ENCODE measurements around the gene ZNF2. TPM values are rescaled to one million over a fixed set of nuclear protein-coding genes. Genes with fewer than 3 reads are reported as not detected.

The ZNF2 gene
- total and polyA plus RNA-seq, 2 of the 13 experiments (the other 11 are each of a cell fraction or from before 2014, with no cell fraction given), result 4.3 to 6.1 TPM

- no TSS peak for BruUV-seq (replicated peaks)
- H3K27ac ChIP-seq (ENCODE audit: extremely low read length, insufficient read depth, low read length), result no peak overlapping the region
- CTCF ChIA-PET (ENCODE audit: low intra/inter-chr PET ratio, low total read pairs), result no interaction called here
- in situ Hi-C loops (cut with HindIII; ENCODE audit: extremely low pct_ligation_motif_present, low pct_unique_long_range_greater_than_20kb), result no loop called here
- TF ChIP-seq HNRNPL (IDR thresholded peaks at IDR 0.05; ENCODE audit: low read depth, low read length) (0 out of 2 replicates have a peak, but pooled peaks have one; percentile 30), ZNF607 (CRISPR knock-in tag; IDR thresholded peaks at IDR 0.05; ENCODE audit: borderline replicate concordance) (no peak)
- peaks cover 11 to 31% of the 10 kb centered on the region in 2 experiments; a peak in 4 of 5 replicates for H3K36me3 ChIP-seq (replicated peaks in 1 of 2; ENCODE audit: control insufficient read depth in 1 of 2, insufficient read depth in 2 of 2, low read length in 2 of 2)
- ATAC-seq (no peak), FAIRE-seq (no peak), DNase-seq (ENCODE audit: low spot score) (no peak)
- WGBS (ENCODE audit: low lambda C conversion rate), result 97% methylated on average over 3 of the region's 3 CpGs
- intact Hi-C loops (cut with micrococcal nuclease; ENCODE audit: unreplicated experiment), result no loop called here
- no peak overlapping the region for H3K9ac ChIP-seq (ENCODE audit: insufficient read depth, low read depth, low read length)
- H3K4me1 ChIP-seq (ENCODE audit: insufficient read depth, low read length), result no peaks in the 10 kb centered on the region
- H3K9me3 ChIP-seq (ENCODE audit: low read length), result no peaks in the 10 kb centered on the region
- POLR2A ChIA-PET, result no interaction called here
- no peak overlapping the region for H3K4me2 ChIP-seq (ENCODE audit: low read depth, low read length)
- H2AFZ ChIP-seq (ENCODE audit: low read length), result no peak overlapping the region
- H3K27me3 ChIP-seq (ENCODE audit: control insufficient read depth in 1 of 2, insufficient read depth in 2 of 2, low read length in 2 of 2), result no peaks in the 10 kb centered on the region
- H3K79me2 ChIP-seq (ENCODE audit: insufficient read depth, low read length), result no peaks in the 10 kb centered on the region
- H3K4me3 ChIP-seq (replicated peaks in 1 of 3; ENCODE audit: insufficient read depth in 1 of 3, low read depth in 2 of 3, low read length in 3 of 3), result no peak overlapping the region
- no peaks in the 10 kb centered on the region for H4K20me1 ChIP-seq (ENCODE audit: insufficient read depth, low read length)
These were observed 19.6 kb downstream of the ZNF2 start for GRCh38 chr2:95185197-95185596.

GRCh38 chr2:95185973-95186372 is 20.4 kb downstream of the ZNF2 start:
- H3K9me3 ChIP-seq (ENCODE audit: low read length), result no peaks in the 10 kb centered on the region
- H3K4me1 ChIP-seq (ENCODE audit: insufficient read depth, low read length), result no peaks in the 10 kb centered on the region
- DNase-seq (ENCODE audit: low spot score) (no peak), ATAC-seq (no peak), FAIRE-seq (no peak)
- H3K79me2 ChIP-seq (ENCODE audit: insufficient read depth, low read length), result no peaks in the 10 kb centered on the region
- no peak overlapping the region for H2AFZ ChIP-seq (ENCODE audit: low read length)
- in situ Hi-C loops (cut with HindIII; ENCODE audit: extremely low pct_ligation_motif_present, low pct_unique_long_range_greater_than_20kb), result no loop called here
- 0 out of 5 replicates have a peak, but pooled peaks cover 0 to 3% of the 10 kb centered on the region in 2 experiments for H3K27me3 ChIP-seq (ENCODE audit: control insufficient read depth in 1 of 2, insufficient read depth in 2 of 2, low read length in 2 of 2)
- BruUV-seq (replicated peaks), result no TSS peak
- 65% methylated on average over 2 of the region's 2 CpGs for WGBS (ENCODE audit: low lambda C conversion rate)
- H3K4me3 ChIP-seq (replicated peaks in 1 of 3; ENCODE audit: insufficient read depth in 1 of 3, low read depth in 2 of 3, low read length in 3 of 3), result no peak overlapping the region
- ChIA-PET CTCF (ENCODE audit: low intra/inter-chr PET ratio, low total read pairs) (no interaction called here), POLR2A (no interaction called here)
- H3K27ac ChIP-seq (ENCODE audit: extremely low read length, insufficient read depth, low read length), result no peak overlapping the region
- intact Hi-C loops (cut with micrococcal nuclease; ENCODE audit: unreplicated experiment), result no loop called here
- H3K4me2 ChIP-seq (ENCODE audit: low read depth, low read length), result no peak overlapping the region
- no peaks in the 10 kb centered on the region for H4K20me1 ChIP-seq (ENCODE audit: insufficient read depth, low read length)
- no peak overlapping the region for H3K9ac ChIP-seq (ENCODE audit: insufficient read depth, low read depth, low read length)
- peak; percentile 90 for TF ChIP-seq CEBPB (IDR thresholded peaks at IDR 0.05; ENCODE audit: borderline replicate concordance, low read depth, low read length)
- TF ChIP-seq AKNA (CRISPR knock-in tag; IDR thresholded peaks at IDR 0.05; ENCODE audit: borderline replicate concordance), result no peak
- peaks cover 11 to 24% of the 10 kb centered on the region in 2 experiments; a peak in 4 of 5 replicates for H3K36me3 ChIP-seq (replicated peaks in 1 of 2; ENCODE audit: control insufficient read depth in 1 of 2, insufficient read depth in 2 of 2, low read length in 2 of 2)

Data from HepG2 (cell line).